Measurements from ENCODE around the gene CABLES2.

GRCh38 chr20:62446481-62446880, 39.4 kb upstream of the CABLES2 start:
- no peak for TF ChIP-seq POLR2A (IDR thresholded peaks at IDR 0.05)
- no peak for TF ChIP-seq CTCF (IDR thresholded peaks at IDR 0.05)
